Smooth muscle cell (in vitro differentiated cells): Measurements from ENCODE around the gene KLK7. TPM values are rescaled to one million over a fixed set of nuclear protein-coding genes. Genes with fewer than 3 reads are reported as not detected.

Source experiments
- DNase-seq: peaks from one replicate; lab custom pipeline; 2025; ENCODE audit not compliant: unreplicated experiment; lab: John Stamatoyannopoulos, UW
- H2AFZ ChIP-seq: fragments of 200-600 bp; sonication (generic); 2 replicates; pipeline ENCODE4 v1.6.0; 2016; ENCODE audit warnings: antibody characterized with exemption, low read depth, mild to moderate bottlenecking
- H3F3A ChIP-seq: fragments of 200-600 bp; sonication (generic); 2 replicates; pipeline ENCODE4 v1.6.0; 2017; ENCODE audit warnings: antibody characterized with exemption, low read depth
- H3K27ac ChIP-seq: fragments of 200-600 bp; sonication (generic); 2 replicates; pipeline ENCODE4 v1.5.1; 2016; ENCODE audit warnings: low read depth, mild to moderate bottlenecking
- H3K27me3 ChIP-seq: fragments of 200-600 bp; sonication (generic); 2 replicates; pipeline ENCODE4 v1.6.1; 2016; ENCODE audit warnings: low read depth, mild to moderate bottlenecking
- H3K36me3 ChIP-seq: fragments of 200-600 bp; sonication (generic); 2 replicates; pipeline ENCODE4 v1.5.1; 2016; ENCODE audit warnings: low read depth
- H3K4me1 ChIP-seq: fragments of 200-600 bp; sonication (generic); 2 replicates; pipeline ENCODE4 v1.5.1; 2016; ENCODE audit warnings: low read depth
- H3K4me2 ChIP-seq: fragments of 200-600 bp; sonication (generic); 2 replicates; pipeline ENCODE4 v1.6.0; 2016; ENCODE audit warnings: mild to moderate bottlenecking
- H3K4me3 ChIP-seq: fragments of 200-600 bp; sonication (generic); 2 replicates; pipeline ENCODE4 v1.5.1; 2016; ENCODE audit warnings: mild to moderate bottlenecking
- H3K79me2 ChIP-seq: fragments of 200-600 bp; sonication (generic); 2 replicates; pipeline ENCODE4 v1.6.0; 2016; ENCODE audit warnings: low read depth, mild to moderate bottlenecking
- H3K9ac ChIP-seq: fragments of 200-600 bp; sonication (generic); 2 replicates; pipeline ENCODE4 v1.6.0; 2016; ENCODE audit warnings: low read depth
- H3K9me3 ChIP-seq: fragments of 200-600 bp; sonication (generic); replicated peaks from 2 replicates; pipeline ENCODE4 v1.5.1; 2016; ENCODE audit warnings: low read depth
- H4K20me1 ChIP-seq: fragments of 200-600 bp; sonication (generic); 2 replicates; pipeline ENCODE4 v1.6.0; 2016; ENCODE audit warnings: low read depth
- CTCF ChIP-seq: fragments of 200-600 bp; sonication (generic); IDR thresholded peaks from 2 replicates; pipeline ENCODE4 v1.5.1; 2017; ENCODE audit warnings: borderline replicate concordance, mild to moderate bottlenecking, antibody characterized with exemption; ENCODE audit not compliant: insufficient read depth, poor library complexity, severe bottlenecking
- WGBS: methylation state at CpG from one replicate; pipeline ENCODE4 v1.1.7; 2016; ENCODE audit warnings: low lambda C conversion rate; 5-methylcytosine and 5-hydroxymethylcytosine counted together
- polyA plus RNA-seq: library from polyadenylated mRNA; unstranded; fragments of >200 nt; fragmentation: Nextera tagmentation; extraction: Ambion mirVana; gene quantifications from 2 replicates; pipeline ENCODE4 v1.2.1, GENCODE V29; 2016
- total RNA-seq: library from RNA; depleted of rRNA; stranded (reverse); fragments of >200 nt; gene quantifications from 2 replicates; pipeline ENCODE4 v1.2.3, GENCODE V29; 2014

The KLK7 gene
- total and polyA plus RNA-seq, 2 experiments from 2014 or later = 0.25 TPM; not detected in 1

GRCh38 chr19:51014242-51014641 is 30.5 kb upstream of the KLK7 start:
- H2AFZ ChIP-seq = no peak overlapping the region
- no peak overlapping the region for H3K9ac ChIP-seq
- no peaks in the 10 kb centered on the region for H3F3A ChIP-seq
- H4K20me1 ChIP-seq = no peaks in the 10 kb centered on the region
- no peaks in the 10 kb centered on the region for H3K79me2 ChIP-seq
- WGBS = 83% methylated on average over 6 of the region's 6 CpGs
- H3K4me2 ChIP-seq = no peak overlapping the region
- no peak overlapping the region for H3K27ac ChIP-seq
- no peaks in the 10 kb centered on the region for H3K36me3 ChIP-seq
- H3K4me1 ChIP-seq = peaks cover 10% of the 10 kb centered on the region
- no peak for DNase-seq
- H3K4me3 ChIP-seq = no peak overlapping the region
- H3K9me3 ChIP-seq = no peaks in the 10 kb centered on the region
- H3K27me3 ChIP-seq = peaks cover 54% of the 10 kb centered on the region
- no peak for TF ChIP-seq CTCF

- Histone ChIP-seq H3K36me3 (no peaks in the 10 kb centered on the region), H3F3A (no peaks in the 10 kb centered on the region), H3K27ac (no peak overlapping the region), H3K4me1 (peaks cover 4% of the 10 kb centered on the region), H3K79me2 (no peaks in the 10 kb centered on the region), H2AFZ (no peak overlapping the region), H3K4me2 (no peak overlapping the region), H3K9ac (no peak overlapping the region), H4K20me1 (no peaks in the 10 kb centered on the region), H3K4me3 (no peak overlapping the region), H3K27me3 (peaks cover 39% of the 10 kb centered on the region), H3K9me3 (no peaks in the 10 kb centered on the region)
- DNase-seq = no peak
- TF ChIP-seq CTCF = no peak
- WGBS = 80% methylated on average over 12 of the region's 12 CpGs
Measured at GRCh38 chr19:51012661-51013190, 29.0 kb upstream of the KLK7 start.

GRCh38 chr19:51010066-51010795 is 26.5 kb upstream of the KLK7 start:
- Histone ChIP-seq H3K79me2 (no peaks in the 10 kb centered on the region), H3K4me3 (no peak overlapping the region), H4K20me1 (no peaks in the 10 kb centered on the region), H3K4me1 (no peaks in the 10 kb centered on the region), H3K27me3 (peaks cover 21% of the 10 kb centered on the region), H3K9me3 (no peaks in the 10 kb centered on the region), H3K27ac (no peak overlapping the region), H3K9ac (no peak overlapping the region), H3K4me2 (no peak overlapping the region), H3F3A (no peaks in the 10 kb centered on the region), H3K36me3 (no peaks in the 10 kb centered on the region), H2AFZ (no peak overlapping the region)
- no peak for DNase-seq
- TF ChIP-seq CTCF = no peak
- WGBS = 72% methylated on average over 4 of the region's 4 CpGs
